CD4-positive, alpha-beta T cell (primary cell): ENCODE data around the gene STX18. TPM values are rescaled to one million over a fixed set of nuclear protein-coding genes. Genes with fewer than 3 reads are reported as not detected.

Experiments
- ATAC-seq: fragments of 200-7000 bp; cut with Tn5 transposase; one replicate; pipeline ENCODE4 v1.10.0; 2022; ENCODE audit warnings: mild to moderate bottlenecking; ENCODE audit not compliant: poor library complexity
- CTCF ChIA-PET: fragments of 350-600 bp; sonication (Branson Sonifier 250); formaldehyde crosslinking; loops from one replicate; lab custom pipeline; 2021; ENCODE audit warnings: antibody characterized with exemption, inconsistent platforms; lab: Charles Lee
- POLR2A ChIA-PET: fragments of 350-600 bp; sonication (Branson Sonifier 250); formaldehyde crosslinking; loops from one replicate; lab custom pipeline; 2021; ENCODE audit warnings: antibody characterized with exemption, inconsistent platforms; lab: Charles Lee
- DNase-seq, 14 experiments: peaks; one replicate each; pipeline ENCODE4 v3.0.0-alpha.2; 2013 to 2020; ENCODE audit warnings: mixed read lengths in 2 of 14
- H3K27ac ChIP-seq, 2 donors: one replicate each; pipeline versions ENCODE4 v1.5.1 to v1.7.0; 2013; ENCODE audit warnings: low read length in 2 of 2, low read depth in 1 of 2, mild to moderate bottlenecking in 1 of 2
- H3K27me3 ChIP-seq, 2 experiments: 1 replicate in 1 of 2; 2 replicates in 1 of 2; pipeline versions ENCODE4 v1.6.1 to v1.7.0; 2013; ENCODE audit warnings: low read length in 2 of 2, control low read depth in 1 of 2, mild to moderate bottlenecking in 1 of 2, moderate library complexity in 1 of 2; ENCODE audit not compliant: insufficient read depth in 2 of 2, control insufficient read depth in 1 of 2
- H3K36me3 ChIP-seq: one replicate; pipeline ENCODE4 v1.6.1; 2013; ENCODE audit warnings: low read length, control low read depth; ENCODE audit not compliant: insufficient read depth
- H3K4me1 ChIP-seq: one replicate; pipeline ENCODE4 v1.6.1; 2013; ENCODE audit warnings: low read length, control low read depth; ENCODE audit not compliant: insufficient read depth
- H3K4me3 ChIP-seq: one replicate; pipeline ENCODE4 v1.5.1; 2013; ENCODE audit warnings: mild to moderate bottlenecking, low read length, moderate library complexity
- H3K9me3 ChIP-seq, 2 experiments: 1 replicate in 1 of 2; 2 replicates in 1 of 2; pipeline versions ENCODE4 v1.6.1 to v1.7.0; 2013; ENCODE audit warnings: low read length in 2 of 2, mild to moderate bottlenecking in 2 of 2, control low read depth in 1 of 2, moderate library complexity in 1 of 2; ENCODE audit not compliant: control insufficient read depth in 1 of 2, insufficient read depth in 1 of 2
- H3K27ac Mint-ChIP-seq: one replicate; pipeline ENCODE4 v1.8.0; 2020; ENCODE audit warnings: mixed read lengths
- H3K27me3 Mint-ChIP-seq: one replicate; pipeline ENCODE4 v1.8.0; 2021; ENCODE audit warnings: mixed read lengths
- H3K36me3 Mint-ChIP-seq: one replicate; pipeline ENCODE4 v1.8.0; 2021; ENCODE audit warnings: low read depth, mixed read lengths
- H3K4me1 Mint-ChIP-seq: one replicate; pipeline ENCODE4 v1.8.0; 2021; ENCODE audit warnings: low read depth, mixed read lengths
- H3K4me3 Mint-ChIP-seq: one replicate; pipeline ENCODE4 v1.8.0; 2020; ENCODE audit warnings: mild to moderate bottlenecking, mixed read lengths
- H3K9me3 Mint-ChIP-seq: one replicate; pipeline ENCODE4 v1.8.0; 2020; ENCODE audit warnings: mixed read lengths
- intact Hi-C, 2 experiments: fragments of 100-400 bp; cut with DNase I in 1 of 2; cut with micrococcal nuclease in 1 of 2; formaldehyde crosslinking; loops; one replicate each; pipeline versions ENCODE4 v1.15.1 to v1.9.0; 2023 to 2025; cut with DNase I, micrococcal nuclease
- total RNA-seq, 174 experiments: library from RNA in 2 of 174; stranded (reverse) in 2 of 174; gene quantifications; one replicate each; pipeline ENCODE4 v1.2.3 and lab custom pipeline; 2021 to 2026
- TF ChIP-seq, protein P1 (sequence below): fragments of 200-600 bp; IDR thresholded peaks from one replicate; pipeline ENCODE4 v1.8.0; 2022; ENCODE audit warnings: antibody characterized with exemption, mild to moderate bottlenecking

The STX18 gene
- total RNA-seq, 2 experiments from 2014 or later: 15.2 to 15.5 TPM

DNA sequence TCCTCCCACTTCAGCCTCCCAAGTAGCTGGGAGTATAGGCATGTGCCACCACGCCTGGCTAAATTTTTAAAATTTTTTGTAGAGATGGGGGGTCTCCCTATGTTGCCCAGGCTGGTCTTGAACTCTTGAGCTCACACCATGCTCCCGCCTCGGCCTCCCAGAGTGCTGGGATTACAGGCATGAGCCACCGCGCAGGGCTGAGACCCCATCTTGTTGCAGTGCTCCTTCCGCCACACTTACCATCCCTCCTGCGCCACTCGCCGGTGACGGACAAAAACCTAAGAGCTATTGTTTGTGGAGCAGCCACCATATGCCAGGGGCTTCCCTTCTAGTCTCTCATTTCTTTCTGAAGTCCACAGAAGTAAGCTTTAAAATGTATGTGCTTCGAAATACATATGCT, 120.5 kb downstream of the STX18 start:
- CTCF ChIA-PET: no interaction called here
- Mint-ChIP-seq H3K4me3 (no peak overlapping the region), H3K4me1 (peaks cover 37% of the 10 kb centered on the region), H3K9me3 (no peaks in the 10 kb centered on the region), H3K36me3 (peaks cover 80% of the 10 kb centered on the region), H3K27me3 (no peaks in the 10 kb centered on the region), H3K27ac (peak overlapping the region; percentile 53)
- Histone ChIP-seq H3K4me3 (no peak overlapping the region), H3K27me3 (no peaks in the 10 kb centered on the region), H3K4me1 (peaks cover 27% of the 10 kb centered on the region), H3K36me3 (peaks cover 42% of the 10 kb centered on the region), H3K9me3 (peaks cover 0 to under 1% of the 10 kb centered on the region in 2 experiments), H3K27ac (no peak overlapping the region)
- DNase-seq: no peak
- POLR2A ChIA-PET: interaction anchor here (0.7 kb wide), 1 partner anchor 42 kb away, joined by 3 read pairs; no protein-coding TSS in a partner anchor
- no peak for ATAC-seq
- TF ChIP-seq, protein P1, sequence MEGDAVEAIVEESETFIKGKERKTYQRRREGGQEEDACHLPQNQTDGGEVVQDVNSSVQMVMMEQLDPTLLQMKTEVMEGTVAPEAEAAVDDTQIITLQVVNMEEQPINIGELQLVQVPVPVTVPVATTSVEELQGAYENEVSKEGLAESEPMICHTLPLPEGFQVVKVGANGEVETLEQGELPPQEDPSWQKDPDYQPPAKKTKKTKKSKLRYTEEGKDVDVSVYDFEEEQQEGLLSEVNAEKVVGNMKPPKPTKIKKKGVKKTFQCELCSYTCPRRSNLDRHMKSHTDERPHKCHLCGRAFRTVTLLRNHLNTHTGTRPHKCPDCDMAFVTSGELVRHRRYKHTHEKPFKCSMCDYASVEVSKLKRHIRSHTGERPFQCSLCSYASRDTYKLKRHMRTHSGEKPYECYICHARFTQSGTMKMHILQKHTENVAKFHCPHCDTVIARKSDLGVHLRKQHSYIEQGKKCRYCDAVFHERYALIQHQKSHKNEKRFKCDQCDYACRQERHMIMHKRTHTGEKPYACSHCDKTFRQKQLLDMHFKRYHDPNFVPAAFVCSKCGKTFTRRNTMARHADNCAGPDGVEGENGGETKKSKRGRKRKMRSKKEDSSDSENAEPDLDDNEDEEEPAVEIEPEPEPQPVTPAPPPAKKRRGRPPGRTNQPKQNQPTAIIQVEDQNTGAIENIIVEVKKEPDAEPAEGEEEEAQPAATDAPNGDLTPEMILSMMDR: no peak
- intact Hi-C loops: no loop called here

DNA sequence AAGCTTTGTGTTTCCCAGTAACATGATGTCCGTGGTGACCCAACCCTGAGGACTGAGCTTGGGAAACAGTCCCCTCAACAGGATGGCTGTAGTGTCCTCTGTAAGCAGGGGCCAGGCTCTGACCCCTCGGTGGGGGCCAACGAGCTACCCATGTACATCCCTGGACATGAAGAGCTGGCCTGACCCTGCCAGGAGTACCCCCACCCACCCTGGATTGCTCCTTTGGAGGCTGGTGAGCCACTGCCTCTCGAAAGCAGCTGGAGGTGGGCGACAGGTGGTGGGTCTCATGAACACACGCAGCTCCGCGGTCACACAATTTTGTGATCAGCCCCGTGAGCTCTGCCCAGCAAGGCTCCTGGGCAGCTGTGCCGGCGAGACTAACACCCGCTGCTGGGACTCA, 121.4 kb downstream of the STX18 start:
- peaks cover 27% of the 10 kb centered on the region for H3K4me1 ChIP-seq
- peaks cover 0 to 10% of the 10 kb centered on the region in 2 experiments for H3K9me3 ChIP-seq
- H3K27ac ChIP-seq: no peak overlapping the region
- Mint-ChIP-seq H3K9me3 (no peaks in the 10 kb centered on the region), H3K27ac (no peak overlapping the region), H3K36me3 (peaks cover 80% of the 10 kb centered on the region), H3K27me3 (no peaks in the 10 kb centered on the region), H3K4me3 (no peak overlapping the region), H3K4me1 (peaks cover 37% of the 10 kb centered on the region)
- ChIA-PET POLR2A (no interaction called here), CTCF (no interaction called here)
- TF ChIP-seq, protein P1: no peak
- H3K36me3 ChIP-seq: peaks cover 39% of the 10 kb centered on the region
- no peak for DNase-seq
- intact Hi-C loops: no loop called here
- no peaks in the 10 kb centered on the region for H3K27me3 ChIP-seq
- ATAC-seq: no peak
- H3K4me3 ChIP-seq: no peak overlapping the region

DNA sequence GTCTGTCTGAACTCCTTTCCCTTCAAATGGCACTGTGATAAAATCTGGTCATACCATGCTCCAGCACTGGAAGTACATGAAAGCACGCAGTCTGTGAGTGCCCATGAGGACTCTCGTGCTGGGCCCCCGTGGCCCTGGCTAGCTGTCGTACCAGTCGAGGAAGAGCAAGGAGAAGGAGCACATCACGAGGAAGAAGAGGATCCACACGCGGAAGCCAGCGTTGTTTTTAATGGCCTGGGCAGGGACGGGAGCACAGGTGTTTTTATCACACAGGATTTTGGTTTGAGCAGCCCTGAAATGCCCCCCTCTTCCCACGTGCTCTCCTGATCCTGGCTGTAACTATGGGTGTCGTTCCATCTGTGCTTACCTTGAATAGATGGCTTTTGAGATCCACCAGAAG, 122.0 kb downstream of the STX18 start:
- ChIA-PET POLR2A (no interaction called here), CTCF (no interaction called here)
- no peak overlapping the region for H3K27ac ChIP-seq
- peaks cover 0 to 15% of the 10 kb centered on the region in 2 experiments for H3K9me3 ChIP-seq
- peaks cover 27% of the 10 kb centered on the region for H3K4me1 ChIP-seq
- TF ChIP-seq, protein P1: no peak
- ATAC-seq (no peak), DNase-seq (no peak)
- no peaks in the 10 kb centered on the region for H3K27me3 Mint-ChIP-seq
- peak overlapping the region; percentile 71 for H3K27ac Mint-ChIP-seq
- peaks cover 36% of the 10 kb centered on the region for H3K36me3 ChIP-seq
- no peak overlapping the region for H3K4me3 ChIP-seq
- H3K4me1 Mint-ChIP-seq: peaks cover 37% of the 10 kb centered on the region
- intact Hi-C loops: no loop called here
- H3K9me3 Mint-ChIP-seq: no peaks in the 10 kb centered on the region
- no peaks in the 10 kb centered on the region for H3K27me3 ChIP-seq
- H3K4me3 Mint-ChIP-seq: no peak overlapping the region
- H3K36me3 Mint-ChIP-seq: peaks cover 80% of the 10 kb centered on the region
